Tibial nerve (tissue), 4 donors: Measurements from ENCODE around the gene NAMPT.

Source experiments
- CTCF ChIP-seq, 5 experiments: fragments of 200-600 bp in 3 of 5; fragments of 450-650 bp in 2 of 5; sonication (generic) in 3 of 5; IDR thresholded peaks; one replicate each; pipeline ENCODE4 v1.5.1; 2016 to 2019; ENCODE audit warnings: antibody characterized with exemption in 5 of 5, mild to moderate bottlenecking in 3 of 5, moderate library complexity in 2 of 5
- EP300 ChIP-seq, 2 donors: sonication (generic); formaldehyde crosslinking; IDR thresholded peaks; one replicate each; pipeline ENCODE4 v1.6.1; 2017; ENCODE audit warnings: antibody characterized with exemption in 2 of 2, mild to moderate bottlenecking in 1 of 2
- POLR2A ChIP-seq, 2 donors: fragments of 450-650 bp; IDR thresholded peaks; one replicate each; pipeline ENCODE4 v1.6.1; 2017; ENCODE audit warnings: antibody characterized with exemption in 2 of 2, mild to moderate bottlenecking in 2 of 2, moderate library complexity in 2 of 2

GRCh38 chr7:106332201-106332600 is 47.4 kb upstream of the NAMPT start:
- TF ChIP-seq CTCF (IDR thresholded peaks at IDR 0.05) (no peak), POLR2A (IDR thresholded peaks at IDR 0.05) (no peak), EP300 (IDR thresholded peaks at IDR 0.05) (no peak)
